HK-2 (cell line): Measurements from ENCODE around the gene NFILZ.

ENCODE experiments used
- DNase-seq: peaks from one replicate; pipeline ENCODE4 v3.0.0-alpha.2; 2018; ENCODE audit not compliant: unreplicated experiment

The NFILZ gene

GRCh38 chr19:8641908-8642547 is 11.6 kb downstream of the NFILZ start:
- no peak for DNase-seq

GRCh38 chr19:8642561-8642960 is 12.1 kb downstream of the NFILZ start:
- no peak for DNase-seq

GRCh38 chr19:8643860-8644653 is 13.6 kb downstream of the NFILZ start:
- DNase-seq = no peak

GRCh38 chr19:8648240-8648639 is 17.8 kb downstream of the NFILZ start:
- DNase-seq = no peak

GRCh38 chr19:8654591-8655339 is 24.3 kb downstream of the NFILZ start:
- DNase-seq = peak; percentile 62

- DNase-seq = no peak
Measured at GRCh38 chr19:8655340-8655709, 24.9 kb downstream of the NFILZ start.

GRCh38 chr19:8657869-8658268 is 27.4 kb downstream of the NFILZ start:
- DNase-seq = no peak

- DNase-seq = no peak
Measured at GRCh38 chr19:8659905-8660304, 29.5 kb downstream of the NFILZ start.

GRCh38 chr19:8662263-8662662 is 31.8 kb downstream of the NFILZ start:
- DNase-seq = no peak

GRCh38 chr19:8663920-8664670 is 33.7 kb downstream of the NFILZ start:
- DNase-seq = no peak

GRCh38 chr19:8664671-8665057 is 34.2 kb downstream of the NFILZ start:
- DNase-seq = no peak

- DNase-seq = no peak
Measured at GRCh38 chr19:8665468-8666213, 35.2 kb downstream of the NFILZ start.

GRCh38 chr19:8666814-8667405 is 36.5 kb downstream of the NFILZ start:
- no peak for DNase-seq

- DNase-seq = no peak
Measured at GRCh38 chr19:8673276-8673891, 43.0 kb downstream of the NFILZ start.

- no peak for DNase-seq
Measured at GRCh38 chr19:8675066-8675465, 44.6 kb downstream of the NFILZ start.

- no peak for DNase-seq
Measured at GRCh38 chr19:8678244-8678807, 47.9 kb downstream of the NFILZ start.
